ENCODE measurements around the gene SCIN. TPM values are rescaled to one million over a fixed set of nuclear protein-coding genes. Genes with fewer than 3 reads are reported as not detected.

The SCIN gene
- polyA plus RNA-seq, 3 donors, result 79.1 to 144 (median 116) TPM

DNA sequence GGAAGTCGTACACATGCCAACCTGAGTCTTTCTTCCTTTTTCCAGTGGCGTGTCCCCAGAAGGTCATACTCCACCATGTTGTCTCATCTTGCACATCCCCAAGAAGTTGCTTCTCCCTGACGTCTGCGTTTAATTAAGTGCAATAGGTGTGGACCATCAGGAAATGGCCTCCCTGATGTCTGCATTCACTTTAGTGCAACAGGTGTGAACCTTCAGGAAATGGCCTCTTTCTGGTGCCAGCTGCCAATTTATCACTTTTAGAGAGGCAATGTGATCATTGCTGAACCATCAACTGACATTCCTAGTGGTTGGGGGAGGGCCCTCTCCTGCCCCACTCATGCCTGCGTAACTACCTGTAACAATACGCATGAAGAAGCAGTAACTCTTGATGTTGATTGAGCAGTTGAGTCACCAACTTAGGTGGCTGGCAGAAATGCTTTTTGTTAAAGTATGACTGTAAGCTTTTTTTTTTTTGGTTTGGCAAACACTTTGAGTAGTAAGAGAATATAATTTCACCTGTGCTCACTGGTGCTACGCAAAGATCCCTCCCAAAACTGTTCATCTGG is 25.8 kb downstream of the SCIN start:
- DNase-seq, result no peak

GRCh38 chr7:12601302-12601869 is 30.9 kb downstream of the SCIN start:
- no peak for DNase-seq

DNA sequence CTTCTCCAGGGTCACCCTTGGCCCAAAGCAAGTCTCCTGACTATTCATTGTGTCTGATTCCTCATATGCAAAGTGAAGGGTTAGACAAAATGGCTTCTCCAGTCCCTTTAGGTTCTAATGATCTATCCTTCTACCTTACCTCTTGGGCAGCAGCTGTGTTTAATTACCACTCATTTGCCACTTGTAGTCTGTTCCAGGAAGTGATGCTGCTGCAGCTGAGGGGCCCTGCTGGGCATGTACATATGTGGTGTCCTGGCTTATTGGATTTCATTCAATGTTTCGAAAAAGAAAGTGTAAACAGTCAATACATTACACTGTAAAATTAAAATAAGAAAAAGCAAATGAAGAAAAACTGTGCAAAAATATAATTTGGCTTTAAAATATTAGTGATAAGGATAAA is 36.6 kb downstream of the SCIN start:
- no peak for DNase-seq

- no peak for DNase-seq
These were observed 39.0 kb downstream of the SCIN start for GRCh38 chr7:12609561-12609960.

GRCh38 chr7:12610899-12611298 is 40.4 kb downstream of the SCIN start:
- DNase-seq, result no peak

GRCh38 chr7:12612622-12613021 is 42.1 kb downstream of the SCIN start:
- DNase-seq, result no peak

DNA sequence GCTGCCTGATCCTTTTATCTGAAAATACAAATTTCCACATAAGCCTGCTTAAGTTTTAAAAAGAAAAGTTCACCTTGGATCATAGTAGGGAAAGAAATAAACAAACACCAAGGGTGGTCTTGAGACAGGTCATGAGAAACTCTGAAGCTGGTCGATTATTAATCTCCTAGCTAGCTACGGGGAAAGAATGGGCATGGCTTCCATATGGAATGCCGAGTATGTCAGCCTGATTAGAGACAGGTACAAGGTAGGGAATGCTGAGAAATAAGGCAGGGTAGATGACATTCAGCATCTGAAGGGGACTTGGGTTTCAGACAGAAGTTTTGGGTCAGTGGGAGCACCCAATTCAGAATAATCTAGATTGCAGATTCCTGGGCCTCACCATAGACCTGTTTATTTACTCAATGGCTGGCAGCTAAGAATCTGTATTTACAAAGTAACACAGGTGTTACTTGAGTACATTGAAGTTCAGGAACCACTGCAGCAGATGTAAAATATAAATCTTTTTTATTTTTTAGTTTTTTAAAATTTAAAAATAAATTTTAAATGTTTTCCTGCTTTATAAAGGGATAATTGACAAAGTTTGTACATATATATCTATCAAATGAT is 49.0 kb downstream of the SCIN start:
- DNase-seq, result no peak

DNA sequence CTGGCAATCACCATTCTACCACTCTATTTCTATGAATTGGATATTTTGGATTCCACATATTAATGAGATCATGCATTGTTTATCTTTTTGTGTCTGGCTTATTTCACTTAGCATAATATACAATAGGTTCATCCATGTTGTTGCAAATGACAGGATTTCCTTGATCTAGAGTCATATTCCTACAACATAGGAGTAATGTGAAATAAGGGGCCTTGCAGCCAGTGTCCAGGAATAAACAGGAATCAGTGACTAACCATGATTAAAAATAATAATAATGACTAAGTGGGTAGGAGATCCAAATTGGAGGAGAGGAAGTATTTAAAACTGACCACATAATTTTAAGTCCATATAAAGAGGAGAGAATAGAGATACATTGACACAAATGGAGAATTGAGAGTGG is 49.9 kb downstream of the SCIN start:
- no peak for DNase-seq

- DNase-seq, result no peak
These were observed 52.7 kb downstream of the SCIN start for GRCh38 chr7:12623223-12623622.

- no peak for DNase-seq
These were observed 53.5 kb downstream of the SCIN start for GRCh38 chr7:12623885-12624498.

DNA sequence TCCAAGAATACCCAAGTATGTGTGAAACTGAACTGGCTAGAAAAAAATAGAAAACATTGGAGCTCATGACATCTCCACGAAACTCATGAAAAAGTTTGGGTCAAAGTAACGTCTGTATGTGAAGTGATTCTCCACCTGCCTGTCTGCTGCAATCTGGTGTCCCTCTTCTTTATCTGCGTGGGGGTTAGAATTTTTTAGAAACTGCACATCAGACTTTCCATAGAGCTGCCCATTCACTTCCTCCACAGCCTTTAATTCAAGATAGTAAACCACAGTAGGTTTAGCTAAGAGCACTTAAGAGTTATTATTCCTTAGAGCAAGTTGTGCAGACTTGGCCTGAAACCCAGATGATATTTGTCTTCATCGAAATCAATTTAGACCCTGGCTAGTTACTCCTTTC is 55.3 kb downstream of the SCIN start:
- no peak for DNase-seq

- DNase-seq, result no peak
These were observed 59.4 kb downstream of the SCIN start for GRCh38 chr7:12629816-12630512.

DNA sequence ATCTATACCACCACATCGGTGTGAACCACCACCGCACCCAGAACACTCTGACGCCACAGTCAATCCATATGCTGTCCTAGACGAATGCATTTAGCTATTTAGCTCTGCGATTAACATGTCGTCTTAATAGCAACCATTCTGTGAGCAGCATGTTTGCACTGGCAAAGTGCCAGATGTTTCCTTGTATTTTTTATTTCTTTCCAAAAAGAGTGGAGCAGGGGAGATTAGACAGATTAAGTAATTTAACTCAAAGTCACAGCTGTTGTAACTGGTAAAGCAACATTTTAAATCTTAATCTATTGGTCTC is 59.9 kb downstream of the SCIN start:
- DNase-seq, result peak; percentile 52

DNA sequence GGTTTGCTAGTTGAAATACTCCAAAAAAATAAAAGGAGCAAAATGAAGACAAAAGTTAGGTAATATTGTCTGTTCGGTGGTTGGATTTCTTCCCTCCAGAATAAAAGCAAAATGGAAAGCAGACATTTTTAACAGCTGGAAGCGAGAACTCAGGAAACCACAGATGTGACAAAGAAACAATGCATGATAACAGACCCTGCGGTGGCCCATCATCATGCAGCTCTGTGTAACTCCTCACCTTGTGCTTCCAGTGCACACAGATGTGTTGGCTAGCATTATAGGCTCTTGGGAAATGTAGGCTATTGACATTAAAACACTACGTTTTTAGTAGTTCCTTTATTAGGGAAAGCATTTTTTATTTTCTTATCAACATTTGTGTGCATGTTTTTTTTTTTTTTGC is 63.1 kb downstream of the SCIN start:
- no peak for DNase-seq

GRCh38 chr7:12635830-12636229 is 65.3 kb downstream of the SCIN start:
- no peak for DNase-seq

GRCh38 chr7:12637328-12637727 is 66.8 kb downstream of the SCIN start:
- no peak for DNase-seq

GRCh38 chr7:12637819-12638592 is 67.5 kb downstream of the SCIN start:
- DNase-seq, result no peak

DNA sequence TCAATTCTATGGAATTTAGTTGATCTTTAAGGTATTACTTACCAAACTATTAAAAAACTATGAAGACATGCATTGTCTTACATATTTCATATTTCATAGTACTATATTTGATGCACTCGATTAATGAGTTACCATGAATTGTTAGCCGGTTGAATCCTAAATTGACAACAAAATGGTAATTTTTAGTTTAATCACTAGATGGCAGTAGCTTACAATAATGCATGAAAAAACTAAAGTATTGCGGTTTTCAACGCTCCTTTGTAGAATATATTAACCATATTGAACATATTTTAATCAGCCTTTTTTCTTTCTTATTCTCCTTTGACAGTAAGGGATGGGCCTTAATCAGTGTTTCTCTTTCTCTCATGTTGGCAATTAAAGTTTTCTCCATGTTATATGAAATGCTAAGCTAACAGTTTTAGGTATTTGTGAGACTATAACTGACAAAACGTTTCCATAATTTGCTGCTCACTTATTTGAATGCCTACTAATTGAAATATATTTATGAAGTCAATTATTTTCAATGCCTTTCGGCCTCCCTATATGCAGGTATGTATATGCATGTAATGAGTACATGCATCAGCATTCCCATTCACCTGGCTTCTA is 68.4 kb downstream of the SCIN start:
- no peak for DNase-seq

DNA sequence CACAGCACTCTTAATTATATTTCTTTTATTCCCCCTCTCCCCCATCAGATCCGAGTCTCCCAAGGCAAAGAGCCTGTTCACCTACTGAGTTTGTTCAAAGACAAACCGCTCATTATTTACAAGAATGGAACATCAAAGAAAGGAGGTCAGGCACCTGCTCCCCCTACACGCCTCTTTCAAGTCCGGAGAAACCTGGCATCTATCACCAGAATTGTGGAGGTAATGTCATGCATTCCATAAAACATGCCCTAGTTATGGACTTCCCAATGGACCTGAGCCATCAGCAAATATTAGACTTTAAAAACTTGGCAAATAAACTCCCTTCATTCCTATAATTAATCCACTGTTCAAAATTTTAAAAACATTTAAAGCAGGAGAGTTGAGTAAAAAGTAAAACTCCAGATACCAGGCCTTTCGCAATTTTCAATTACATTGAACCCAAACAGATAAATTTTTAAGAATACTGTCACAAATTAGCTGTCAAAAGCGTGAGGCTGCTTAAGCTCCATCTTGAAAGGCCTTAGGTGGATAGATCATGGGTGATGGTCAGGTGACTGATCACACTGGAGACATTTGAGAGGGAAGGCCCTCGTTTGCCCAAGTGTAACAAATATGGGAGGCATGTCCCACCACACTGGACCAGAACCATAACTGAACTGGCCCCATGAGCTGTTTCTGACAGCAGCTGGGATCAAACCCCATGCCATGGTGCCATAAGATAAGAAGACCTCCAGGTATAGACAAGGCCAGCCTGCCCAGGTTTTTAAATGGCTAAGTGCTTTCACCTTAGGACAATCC is 70.0 kb downstream of the SCIN start:
- no peak for DNase-seq

DNA sequence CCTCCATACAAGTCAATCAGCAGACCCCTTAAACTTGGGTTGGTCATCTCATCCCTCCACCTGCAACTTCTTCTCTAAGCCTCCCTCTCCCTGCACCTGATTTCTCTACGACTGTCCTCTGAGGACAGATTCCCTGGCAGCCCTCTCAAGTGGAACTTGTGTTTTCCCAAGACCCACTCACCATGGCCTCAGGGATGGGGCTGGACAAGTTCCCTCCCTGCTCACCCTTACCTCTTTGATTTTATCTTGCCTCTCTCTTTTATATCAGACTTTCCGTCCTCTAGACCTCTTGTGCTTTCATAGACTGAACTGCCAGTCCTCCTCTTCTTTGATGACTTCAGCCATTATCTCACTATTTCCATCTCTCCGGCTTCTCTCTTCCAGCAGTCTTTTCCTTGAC is 70.7 kb downstream of the SCIN start:
- no peak for DNase-seq

DNA sequence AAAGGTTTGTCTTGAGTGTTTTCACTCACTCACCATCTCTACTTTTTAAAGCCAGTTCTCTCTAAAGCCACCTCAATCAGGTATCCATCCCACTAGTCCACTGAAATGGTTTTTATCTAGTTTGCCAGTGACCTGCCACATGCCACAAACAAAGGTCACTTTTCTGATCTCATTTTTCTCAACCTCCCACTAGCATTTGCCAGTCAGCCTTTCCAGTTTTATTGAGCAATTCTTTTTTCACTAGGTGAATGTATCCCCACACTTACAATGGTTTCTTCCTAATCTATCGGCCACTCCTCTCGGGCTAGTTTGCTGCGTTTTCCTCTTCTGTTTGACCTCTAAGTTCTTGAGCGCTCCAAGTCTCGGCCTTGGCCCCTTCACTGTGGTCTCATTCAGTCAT is 72.0 kb downstream of the SCIN start:
- DNase-seq, result no peak
